Activated CD8-positive, alpha-beta memory T cell treated with anti-CD3 and anti-CD28 coated beads for 48 hours (primary cell): ENCODE results near the gene KCNQ5.
"Not testable (repeated sequence)": the region's sequence is repeated elsewhere in the genome, so short reads cannot be mapped to it uniquely, and the experiment has no call there.

Experiments
- DNase-seq, 3 experiments: peaks; one replicate each; pipeline ENCODE4 v3.0.0-alpha.2; 2020; ENCODE audit warnings: low read depth in 2 of 3, low spot score in 2 of 3

Gene KCNQ5

DNA sequence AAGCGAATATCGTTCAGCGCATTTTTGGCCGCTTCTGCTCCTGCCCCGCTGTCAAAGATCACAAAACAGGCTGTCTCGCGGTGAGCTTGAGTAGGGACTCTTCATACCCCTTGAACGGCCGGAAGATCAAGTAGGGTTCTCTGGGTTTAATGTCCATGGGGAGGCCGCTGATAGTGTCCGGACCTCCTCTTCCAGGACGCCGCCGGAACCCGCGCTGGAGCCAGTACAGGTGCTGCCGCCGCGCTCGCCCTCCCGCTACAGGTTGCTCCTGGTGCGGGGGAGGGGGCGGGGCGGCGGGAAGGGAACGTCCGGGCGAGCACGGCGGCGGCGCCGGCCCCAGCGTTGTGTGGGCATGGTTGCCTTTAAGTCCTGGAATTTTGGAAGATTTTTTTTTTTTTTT, 536.0 kb downstream of the KCNQ5 start:
- no peak for DNase-seq

DNA sequence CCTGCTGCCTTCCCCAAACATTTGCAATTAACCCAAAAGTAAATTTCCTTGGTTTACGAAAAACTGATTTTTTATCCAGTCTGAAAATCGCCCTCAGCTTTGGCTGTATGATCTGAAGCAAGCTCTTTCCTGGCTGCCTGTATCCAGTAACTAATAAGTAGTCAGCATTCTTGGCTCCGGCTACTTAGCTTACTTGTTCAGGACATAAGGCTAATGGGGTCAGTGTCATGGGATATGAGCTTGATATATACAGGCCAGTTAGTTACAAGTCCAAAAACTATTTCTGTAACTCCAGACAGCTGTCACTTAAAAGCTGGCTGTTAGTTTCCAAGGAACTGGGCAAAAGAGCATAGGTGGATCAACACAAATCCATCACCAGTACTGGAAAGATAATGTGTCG, 547.2 kb downstream of the KCNQ5 start:
- no peak for DNase-seq

DNA sequence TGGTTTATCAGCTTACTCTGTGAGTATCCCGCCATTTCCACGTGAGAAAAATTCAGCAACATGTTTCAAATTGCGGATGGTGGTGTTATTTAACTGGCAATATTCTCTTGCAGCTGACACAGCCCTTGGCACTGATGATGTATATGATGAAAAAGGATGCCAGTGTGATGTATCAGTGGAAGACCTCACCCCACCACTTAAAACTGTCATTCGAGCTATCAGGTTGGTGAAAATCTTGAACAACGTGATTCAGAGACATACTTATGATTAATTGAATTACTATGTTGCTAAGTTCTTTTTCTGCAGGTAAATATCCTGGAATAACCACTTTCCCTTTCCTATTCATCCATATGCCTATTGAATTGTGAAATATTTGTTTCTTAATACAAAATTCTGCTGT, 547.8 kb downstream of the KCNQ5 start:
- no peak for DNase-seq

DNA sequence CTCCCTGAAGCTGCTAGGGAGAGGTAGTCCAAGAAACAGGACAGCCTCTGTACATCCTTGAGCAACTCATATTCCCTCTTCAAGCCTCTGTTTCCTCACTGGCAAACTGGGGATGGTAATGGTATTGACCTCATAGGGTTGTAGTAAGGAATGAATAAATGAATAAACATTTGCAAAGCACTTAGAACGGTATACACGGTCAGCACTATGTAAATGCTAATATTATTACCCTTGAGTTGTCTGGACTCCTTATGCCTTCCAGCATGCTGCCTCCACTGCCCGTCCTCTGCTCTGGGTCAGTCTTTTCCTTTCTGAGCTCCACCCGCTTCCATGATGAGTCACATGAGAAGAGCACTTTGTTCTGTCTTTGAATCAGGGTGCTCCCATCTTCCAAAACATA, 552.8 kb downstream of the KCNQ5 start:
- no peak for DNase-seq

DNA sequence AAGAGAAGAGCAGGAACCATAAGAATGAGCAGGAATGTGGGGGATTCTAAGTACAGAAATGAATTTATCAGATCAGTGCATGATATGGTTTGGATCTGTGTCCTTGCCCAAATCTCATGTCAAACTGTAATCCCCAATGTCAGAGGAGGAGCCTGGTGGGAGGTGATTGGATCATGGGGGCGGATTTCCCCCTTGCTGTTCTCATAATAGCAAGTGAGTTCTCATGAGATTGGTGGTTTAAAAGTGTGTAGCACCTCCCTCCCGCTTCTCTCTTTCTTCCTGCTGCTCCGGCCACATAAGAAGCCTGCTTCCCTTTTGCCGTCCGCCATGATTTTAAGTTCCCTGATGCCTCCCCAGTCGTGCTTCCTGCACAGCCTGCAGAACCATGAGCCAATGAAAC, 554.2 kb downstream of the KCNQ5 start:
- DNase-seq: no peak

DNA sequence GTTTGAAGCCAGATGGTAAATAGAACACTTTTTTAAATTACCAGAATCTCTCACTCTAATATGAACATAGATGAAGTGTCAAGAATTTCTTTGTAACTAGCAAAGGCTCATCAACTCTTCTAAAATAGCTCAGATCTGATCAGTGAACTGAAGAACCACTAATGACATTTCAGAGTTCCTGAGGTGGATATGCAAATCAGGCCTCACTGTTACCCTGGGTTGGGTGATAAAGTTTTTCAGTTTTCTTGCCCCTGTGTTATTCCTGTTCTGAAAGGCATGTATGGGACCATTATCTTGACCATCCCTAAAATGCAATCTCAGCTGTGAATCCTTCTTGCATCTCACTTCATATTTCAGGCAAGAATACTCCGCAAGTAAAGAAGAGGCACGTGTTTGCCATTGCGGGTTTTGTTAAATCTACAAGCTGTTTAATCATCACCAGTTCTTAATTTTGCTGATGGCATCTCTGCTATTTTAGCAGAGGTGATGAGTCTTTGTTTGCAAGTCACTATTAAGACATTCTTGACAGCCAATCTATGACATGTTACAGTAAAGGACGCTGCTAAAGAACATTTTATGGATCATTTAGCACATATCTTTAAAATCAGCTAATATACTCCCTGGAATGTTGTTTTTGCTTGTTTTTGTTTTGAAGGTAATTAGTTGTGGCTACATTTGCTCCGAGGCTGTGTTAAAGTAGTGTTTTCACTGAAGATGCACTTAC, 555.5 kb downstream of the KCNQ5 start:
- DNase-seq: no peak

DNA sequence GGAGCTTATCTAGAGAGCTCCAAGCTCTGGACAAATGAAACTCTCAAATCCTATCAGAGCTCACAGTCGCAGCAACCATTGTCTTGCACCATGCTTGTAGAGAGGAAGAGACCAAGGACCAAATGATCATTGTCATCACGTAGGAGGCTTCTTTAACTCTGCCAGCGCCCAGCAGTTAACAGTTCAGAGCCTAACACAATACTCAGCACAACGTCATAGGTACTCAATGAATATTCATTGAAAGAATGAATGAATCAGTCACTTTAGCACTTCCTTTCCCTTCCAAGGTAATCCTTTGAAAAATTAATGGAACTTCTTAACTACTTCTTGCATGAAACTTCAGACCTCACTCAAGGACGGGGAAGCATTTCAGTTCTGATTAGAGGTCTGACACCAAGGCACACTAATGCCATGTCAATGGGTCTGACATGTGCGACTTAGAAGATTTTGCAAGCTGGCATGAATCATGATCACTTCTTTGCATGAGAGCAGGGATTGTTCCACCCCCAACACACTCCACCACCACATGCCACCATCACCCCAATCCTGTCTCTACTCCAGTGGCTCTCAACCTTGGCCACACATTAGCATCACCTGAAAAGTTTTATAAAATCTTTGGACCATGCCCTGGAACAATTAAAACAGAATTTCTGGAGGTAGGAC, 558.3 kb downstream of the KCNQ5 start:
- DNase-seq: no peak

DNA sequence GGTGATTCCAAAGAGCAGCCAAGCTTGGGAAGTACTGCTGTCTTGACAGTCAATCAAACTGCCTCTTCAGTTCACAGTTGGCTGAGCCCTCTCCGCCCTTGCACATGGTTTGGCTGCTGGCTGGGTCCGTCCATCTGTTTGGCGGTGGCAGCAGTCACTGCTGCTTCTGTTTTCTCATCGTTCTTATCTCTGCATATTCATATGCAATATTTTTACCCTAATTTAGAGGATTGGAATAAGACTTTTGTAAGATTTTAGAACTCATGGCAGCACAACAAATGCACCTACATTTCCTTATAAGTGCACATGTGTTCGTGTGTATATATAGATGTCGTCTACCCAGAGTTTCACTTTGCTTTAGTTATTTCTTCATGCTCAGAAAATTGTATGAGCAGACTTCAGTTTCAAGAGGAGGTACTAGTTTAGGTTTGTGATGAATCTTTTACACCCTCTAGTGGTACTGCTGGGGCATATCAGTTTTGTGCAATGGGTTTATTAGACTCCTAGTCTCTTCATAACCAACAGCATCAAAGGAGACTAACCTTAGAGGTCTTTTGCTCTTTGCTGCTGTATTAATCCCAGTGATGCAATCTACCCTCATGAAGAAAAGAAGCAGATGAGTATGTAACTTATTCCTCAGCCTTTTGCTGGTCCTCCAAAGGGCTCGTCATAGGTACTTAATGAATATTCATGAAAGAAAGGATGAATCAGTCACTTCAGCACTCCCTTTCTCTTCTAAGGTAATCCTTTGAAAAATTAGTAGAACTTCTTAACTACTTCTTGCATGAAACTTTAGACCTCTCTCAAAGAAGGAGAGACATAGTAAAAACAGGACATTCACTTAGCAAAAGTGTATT, 559.1 kb downstream of the KCNQ5 start:
- no peak for DNase-seq

DNA sequence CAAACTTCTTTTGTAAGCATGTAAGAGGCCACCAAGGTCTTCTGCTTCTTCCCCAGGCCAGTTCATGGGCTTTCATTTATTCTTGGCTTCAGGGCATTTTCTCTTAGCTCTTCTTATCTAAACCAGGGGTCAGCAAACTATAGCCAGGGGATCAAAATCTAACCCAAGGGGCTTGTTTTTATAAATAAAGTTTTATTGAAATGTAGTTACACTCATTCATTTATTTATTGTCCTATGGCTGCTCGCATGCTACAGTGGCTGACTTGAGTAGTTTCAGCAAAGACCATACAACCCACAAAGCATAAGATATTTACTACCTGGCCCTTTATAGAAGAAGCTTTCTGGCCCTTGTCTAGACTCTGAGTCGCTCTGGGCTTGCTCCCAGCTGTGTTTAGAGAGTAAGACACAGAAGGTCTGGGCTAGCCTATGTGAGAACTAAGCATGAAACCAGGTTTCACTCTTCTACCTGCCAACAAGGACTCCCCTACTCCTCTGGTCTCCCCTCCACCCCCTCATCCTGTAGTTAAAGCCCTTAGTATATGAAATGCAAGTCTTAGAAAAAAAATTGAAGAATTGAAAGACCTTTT, 560.2 kb downstream of the KCNQ5 start:
- no peak for DNase-seq

DNA sequence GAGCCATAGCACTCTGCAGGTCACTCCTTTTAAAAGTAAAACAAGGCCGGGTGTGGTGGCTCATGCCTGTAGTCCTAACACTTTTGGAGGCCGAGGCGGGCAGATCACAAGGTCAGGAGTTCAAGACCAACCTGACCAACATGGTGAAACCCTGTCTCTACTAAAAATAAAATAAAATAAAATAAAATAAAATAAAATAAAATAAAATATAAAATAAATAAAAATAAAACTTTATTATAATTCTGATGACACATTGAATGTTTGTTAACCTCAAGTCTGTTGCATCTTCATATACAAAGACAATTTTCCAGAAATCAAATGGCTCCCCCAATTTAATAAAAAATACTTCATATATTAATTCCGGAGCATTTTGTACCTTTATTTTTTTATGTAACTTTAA, 571.4 kb downstream of the KCNQ5 start:
- DNase-seq: not testable (repeated sequence)

DNA sequence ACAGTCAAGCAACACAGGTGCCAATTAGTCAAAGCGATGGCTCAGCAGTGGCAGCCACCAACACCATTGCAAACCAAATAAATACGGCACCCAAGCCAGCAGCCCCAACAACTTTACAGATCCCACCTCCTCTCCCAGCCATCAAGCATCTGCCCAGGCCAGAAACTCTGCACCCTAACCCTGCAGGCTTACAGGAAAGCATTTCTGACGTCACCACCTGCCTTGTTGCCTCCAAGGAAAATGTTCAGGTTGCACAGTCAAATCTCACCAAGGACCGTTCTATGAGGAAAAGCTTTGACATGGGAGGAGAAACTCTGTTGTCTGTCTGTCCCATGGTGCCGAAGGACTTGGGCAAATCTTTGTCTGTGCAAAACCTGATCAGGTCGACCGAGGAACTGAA, 572.9 kb downstream of the KCNQ5 start:
- no peak for DNase-seq

DNA sequence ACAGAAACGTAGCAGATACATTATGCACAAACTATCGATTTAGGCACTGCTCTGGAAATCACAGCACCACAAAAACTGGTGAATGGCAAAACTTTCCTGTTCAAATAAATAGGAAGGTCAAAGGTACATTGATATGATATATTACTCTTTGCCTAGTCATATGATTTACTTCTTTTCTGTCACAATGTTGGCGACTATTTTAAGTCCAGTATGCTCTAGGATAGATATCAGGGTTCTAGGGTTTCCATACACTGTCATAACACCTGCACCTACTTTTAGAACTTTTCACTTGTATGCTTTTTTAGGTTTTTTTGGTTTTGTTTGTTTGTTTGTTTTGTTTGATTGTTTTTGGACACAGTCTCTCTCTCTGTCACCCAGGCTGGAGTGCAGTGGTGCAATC, 578.4 kb downstream of the KCNQ5 start:
- no peak for DNase-seq

DNA sequence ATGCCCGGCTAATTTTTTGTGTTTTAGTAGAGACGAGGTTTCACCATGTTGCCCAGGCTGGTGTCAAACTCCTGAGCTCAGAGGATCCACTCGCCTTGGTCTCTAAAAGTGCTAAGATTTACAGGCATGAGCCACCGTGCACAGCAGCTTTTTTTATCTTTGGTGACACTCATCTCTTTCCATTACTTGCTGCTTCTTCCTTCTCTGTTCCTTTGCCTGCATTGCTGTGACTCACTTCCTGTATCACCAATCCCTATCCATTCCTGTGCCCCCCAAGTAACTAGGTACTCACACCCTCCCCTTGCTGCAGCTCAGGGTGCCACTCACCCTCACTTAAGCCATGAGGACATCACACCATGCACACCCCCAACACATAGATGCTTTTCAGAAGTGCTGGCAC, 578.9 kb downstream of the KCNQ5 start:
- no peak for DNase-seq

DNA sequence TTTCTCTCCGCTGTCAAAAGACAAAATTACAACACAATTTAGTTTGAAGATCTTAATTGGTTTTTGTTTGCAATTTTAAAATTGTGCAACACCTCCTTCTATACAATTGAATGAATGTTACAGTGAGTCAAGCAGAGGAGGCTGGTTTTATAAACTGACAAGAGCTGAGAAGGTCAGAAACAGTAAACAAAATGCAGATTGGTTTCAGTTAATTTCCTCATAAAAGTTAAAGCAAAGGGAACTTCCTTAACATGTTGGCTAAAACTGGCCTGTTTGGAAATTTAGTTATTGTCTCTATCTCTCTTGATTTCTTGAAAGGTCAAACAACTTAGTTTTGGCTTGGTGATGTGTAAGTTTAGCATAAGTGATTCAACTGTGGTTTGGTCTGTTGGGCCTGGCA, 581.2 kb downstream of the KCNQ5 start:
- no peak for DNase-seq

DNA sequence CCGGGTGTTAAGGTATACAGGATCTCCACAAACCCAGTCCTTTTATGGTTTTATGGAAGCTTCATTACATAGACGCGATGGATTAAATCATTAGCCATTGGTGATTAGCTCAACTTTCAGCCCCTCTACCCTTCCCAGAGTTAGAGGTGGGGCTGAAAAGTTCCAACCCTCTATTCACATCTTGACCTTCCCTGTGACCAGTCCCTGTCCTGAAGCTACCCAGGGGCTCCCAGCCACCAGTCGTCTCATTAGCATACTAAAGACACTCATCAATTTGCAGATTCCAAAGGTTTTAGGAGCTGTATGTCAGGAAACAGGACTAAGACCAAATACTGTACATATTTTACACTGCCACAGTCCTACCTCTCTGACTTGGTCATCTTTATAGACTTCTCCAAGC, 582.4 kb downstream of the KCNQ5 start:
- DNase-seq: no peak

DNA sequence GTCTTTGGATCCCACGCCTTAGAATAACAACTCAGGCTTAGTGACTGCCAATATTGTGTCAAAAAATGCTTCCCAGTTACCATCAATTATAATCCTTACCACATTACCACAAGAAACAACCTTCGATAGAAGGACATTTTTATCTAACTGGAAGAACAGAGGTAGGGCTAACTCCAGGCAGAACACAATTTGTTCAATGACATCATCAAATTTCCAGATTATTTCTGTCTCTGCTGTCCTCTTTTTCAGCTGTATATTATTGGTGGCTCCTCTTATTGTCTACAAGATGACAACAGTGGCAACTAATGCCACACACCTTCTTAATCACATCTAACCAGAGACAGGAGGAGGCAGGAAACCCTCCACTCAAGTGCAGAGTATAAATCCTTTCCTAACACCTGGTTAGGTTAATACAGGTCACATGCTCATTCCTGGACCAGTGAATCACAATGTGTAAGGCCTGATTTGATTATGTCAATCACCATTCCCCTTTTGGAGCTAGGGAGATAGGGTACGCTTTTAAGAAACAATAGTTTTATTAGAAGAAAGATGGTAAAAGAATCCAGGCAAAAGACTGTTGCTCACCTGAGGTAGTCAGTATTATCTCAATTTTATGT, 585.5 kb downstream of the KCNQ5 start:
- no peak for DNase-seq

DNA sequence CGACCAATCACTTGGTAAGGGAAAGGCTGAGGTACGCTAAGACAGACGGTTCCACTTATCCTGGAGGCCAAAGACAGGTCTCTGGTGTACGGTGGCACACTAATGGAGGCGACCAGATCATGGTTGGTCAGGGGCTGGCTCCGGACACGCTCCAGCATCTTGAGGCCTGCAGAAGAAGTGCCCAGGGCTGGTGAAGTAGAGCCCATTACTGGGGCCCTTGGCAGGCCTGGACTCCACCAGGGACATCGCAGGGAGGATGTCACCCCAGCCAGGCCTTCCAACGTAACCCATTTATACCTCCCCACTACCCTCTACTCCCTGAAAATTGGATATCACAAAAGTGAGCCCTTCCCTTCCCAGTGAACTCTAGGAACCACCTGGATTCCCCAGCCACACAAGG, 587.3 kb downstream of the KCNQ5 start:
- DNase-seq: no peak

DNA sequence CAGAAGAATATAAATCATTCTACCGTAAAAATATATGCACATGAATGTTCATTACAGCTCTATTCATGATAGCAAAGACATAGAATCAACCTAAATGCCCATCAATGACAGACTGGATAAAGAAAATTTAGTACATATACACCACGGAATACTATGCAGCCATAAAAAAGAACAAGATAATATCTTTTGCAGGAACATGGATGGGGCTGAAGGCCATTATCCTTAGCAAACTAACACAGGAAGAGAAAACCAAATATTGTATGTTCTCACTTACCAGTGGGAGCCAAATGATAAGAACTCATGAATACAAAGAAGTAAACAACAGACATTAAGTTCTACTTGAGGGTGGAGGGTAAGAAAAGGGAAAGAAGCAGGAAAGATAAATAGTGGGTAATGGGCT, 595.0 kb downstream of the KCNQ5 start:
- DNase-seq: no peak

DNA sequence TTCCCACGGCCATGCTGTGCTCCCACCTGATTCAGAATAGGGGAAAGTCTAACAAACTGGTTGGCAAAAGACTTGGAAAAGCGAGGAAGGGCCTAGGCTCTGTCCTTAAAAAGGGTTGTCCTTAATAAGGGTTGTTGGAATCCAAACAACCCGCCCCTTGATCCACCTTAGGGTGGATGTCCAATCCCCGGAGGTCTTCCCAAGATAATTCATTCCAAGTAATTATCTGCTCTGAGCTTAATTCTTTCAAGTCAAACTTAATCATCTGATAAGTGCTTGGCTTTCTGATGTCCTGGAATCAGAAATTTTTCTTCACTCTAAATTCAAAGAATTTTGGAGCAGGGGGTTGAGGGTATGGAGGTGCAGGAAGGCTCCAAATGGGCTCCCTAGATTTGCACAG, 603.5 kb downstream of the KCNQ5 start, which contains the start of gene KHDC1L:
Gene KHDC1L, minus strand, starts transcription at position 101 of the 400 bp plus-strand sequence. Its CDS starts 88 bp downstream, at position 13.
- no peak for DNase-seq

DNA sequence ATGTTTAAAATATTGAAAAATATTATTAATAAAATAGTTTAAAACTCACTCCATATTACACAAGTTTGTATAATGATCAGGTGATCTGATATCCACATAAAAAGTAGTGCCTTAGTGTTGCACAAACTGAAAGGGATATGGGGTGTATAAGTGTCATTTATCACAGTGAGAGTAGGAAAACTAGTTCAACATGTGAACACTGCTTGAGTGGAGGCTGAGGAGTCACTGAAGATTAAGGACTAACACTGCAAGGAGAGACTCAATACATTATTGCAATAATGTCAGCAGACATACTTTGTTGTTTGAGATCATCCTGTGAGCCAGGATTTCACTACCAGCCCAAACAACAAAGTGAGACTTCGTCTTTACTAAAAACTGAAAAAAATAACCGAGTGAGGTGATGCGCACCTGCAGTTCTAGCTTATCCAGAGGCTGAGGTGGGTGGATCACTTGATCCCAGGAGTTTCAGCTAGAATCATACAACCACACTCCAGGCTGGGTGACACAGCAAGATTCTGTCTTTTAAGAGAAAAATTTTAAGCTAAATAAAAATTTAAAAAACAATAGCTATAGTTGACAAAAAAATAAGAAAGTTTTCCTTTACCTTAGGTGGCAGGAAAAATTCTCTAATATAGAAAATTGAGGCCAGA, 605.9 kb downstream of the KCNQ5 start:
- no peak for DNase-seq

DNA sequence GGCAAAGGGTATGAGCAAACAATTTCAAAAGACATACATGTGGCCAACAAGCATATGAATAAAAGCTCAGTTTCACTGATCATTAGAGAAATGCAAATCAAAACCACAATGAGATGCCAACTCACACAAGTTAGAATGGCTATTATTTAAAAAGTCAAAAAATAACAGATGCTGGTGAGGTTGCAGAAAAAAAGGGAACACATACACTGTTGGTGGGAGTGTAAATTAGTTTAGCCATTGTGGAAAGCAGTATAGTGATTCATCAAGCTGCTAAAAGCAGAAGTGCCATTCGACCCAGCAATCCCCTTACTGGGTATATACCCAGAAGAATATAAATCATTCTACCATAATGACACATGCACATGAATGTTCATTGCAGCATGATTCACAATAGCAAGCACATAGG, 610.1 kb downstream of the KCNQ5 start:
- DNase-seq: no peak
